H1 (cell line): Measurements from ENCODE around the gene ITGAV. TPM values are rescaled to one million over a fixed set of nuclear protein-coding genes. Genes with fewer than 3 reads are reported as not detected.

Experiments
- CTCF ChIA-PET: fragments of 300-600 bp; sonication (Branson Sonifier 250); formaldehyde crosslinking; loops from one replicate; lab custom pipeline; 2021; ENCODE audit not compliant: partially characterized antibody; lab: Charles Lee
- POLR2A ChIA-PET: fragments of 300-600 bp; sonication (Branson Sonifier 250); formaldehyde crosslinking; loops from one replicate; lab custom pipeline; 2021; ENCODE audit warnings: inconsistent platforms; ENCODE audit not compliant: partially characterized antibody; lab: Charles Lee
- DNase-seq, 2 experiments: peaks; one replicate each; pipeline versions ENCODE4 v3.0.0 to v3.0.0-alpha.2; 2010 to 2022; ENCODE audit warnings: low spot score in 2 of 2, low read depth in 1 of 2, mixed read lengths in 1 of 2
- FAIRE-seq: peaks from 2 replicates; lab custom pipeline; 2011; peaks lifted over from hg19 to GRCh38; lab: Jason Lieb, UNC
- H2AFZ ChIP-seq: 2 replicates; pipeline ENCODE4 v1.8.1; 2012; ENCODE audit warnings: low read length, inconsistent platforms
- H2AK5ac ChIP-seq: 2 replicates; pipeline ENCODE4 v1.6.1; 2013; ENCODE audit warnings: low read depth, low read length
- H2BK120ac ChIP-seq: replicated peaks from 2 replicates; pipeline ENCODE3; 2013; ENCODE audit warnings: low read depth, low read length, inconsistent platforms
- H2BK12ac ChIP-seq: 2 replicates; pipeline ENCODE4 v1.6.1; 2013; ENCODE audit warnings: low read depth, low read length
- H2BK15ac ChIP-seq: 2 replicates; pipeline ENCODE4 v1.6.1; 2013; ENCODE audit warnings: low read length
- H2BK20ac ChIP-seq: 2 replicates; pipeline ENCODE4 v1.6.1; 2013; ENCODE audit warnings: low read length
- H2BK5ac ChIP-seq: 2 replicates; pipeline ENCODE4 v1.6.1; 2013; ENCODE audit warnings: low read depth, low read length
- H3K14ac ChIP-seq: 2 replicates; pipeline ENCODE4 v1.6.1; 2013; ENCODE audit warnings: inconsistent platforms; ENCODE audit not compliant: insufficient read length
- H3K18ac ChIP-seq: 2 replicates; pipeline ENCODE4 v1.6.1; 2013; ENCODE audit warnings: low read length; ENCODE audit errors: extremely low read depth
- H3K23ac ChIP-seq: 2 replicates; pipeline ENCODE4 v1.6.1; 2013; ENCODE audit warnings: inconsistent platforms; ENCODE audit not compliant: insufficient read length
- H3K23me2 ChIP-seq: 2 replicates; pipeline ENCODE4 v1.6.1; 2013; ENCODE audit warnings: low read depth, low read length
- H3K27ac ChIP-seq: 2 replicates; pipeline ENCODE4 v1.6.1; 2011; ENCODE audit warnings: low read depth, low read length, inconsistent platforms
- H3K27me3 ChIP-seq, 4 experiments: replicated peaks in 1 of 4; 1 replicate in 1 of 4; 2 replicates in 3 of 4; pipeline versions ENCODE4 v1.6.1 to v1.8.1; 2011 to 2013; ENCODE audit warnings: low read length in 3 of 4, mild to moderate bottlenecking in 3 of 4, inconsistent platforms in 2 of 4, mixed read lengths in 2 of 4, moderate library complexity in 1 of 4; ENCODE audit not compliant: control insufficient read depth in 3 of 4, insufficient read depth in 3 of 4; ENCODE audit errors: extremely low read depth in 1 of 4
- H3K36me3 ChIP-seq, 4 experiments: 2 replicates each; pipeline versions ENCODE4 v1.6.1 to v1.8.1; 2011 to 2013; ENCODE audit warnings: mild to moderate bottlenecking in 4 of 4, low read length in 3 of 4, moderate library complexity in 2 of 4, control low read depth in 1 of 4, inconsistent platforms in 1 of 4; ENCODE audit not compliant: insufficient read depth in 4 of 4, control insufficient read depth in 2 of 4
- H3K4ac ChIP-seq: replicated peaks from 2 replicates; pipeline ENCODE3; 2013; ENCODE audit warnings: low read length, low read depth, mixed read lengths, inconsistent platforms; ENCODE audit not compliant: insufficient read length
- H3K4me1 ChIP-seq, 4 experiments: replicated peaks in 1 of 4; 1 replicate in 1 of 4; 2 replicates in 3 of 4; pipeline versions ENCODE4 v1.6.1 to v1.8.1; 2011 to 2013; ENCODE audit warnings: low read length in 3 of 4, inconsistent platforms in 2 of 4, mixed read lengths in 1 of 4; ENCODE audit not compliant: insufficient read depth in 4 of 4, control insufficient read depth in 3 of 4
- H3K4me2 ChIP-seq, 2 experiments: 2 replicates each; pipeline versions ENCODE4 v1.6.1 to v1.8.1; 2011 to 2013; ENCODE audit warnings: low read depth in 2 of 2, low read length in 2 of 2, control low read depth in 1 of 2, inconsistent platforms in 1 of 2, mild to moderate bottlenecking in 1 of 2; ENCODE audit not compliant: insufficient read depth in 1 of 2
- H3K4me3 ChIP-seq, 4 experiments: fragments of 200-600, 300-600 bp in 1 of 4; sonication (generic), shearing (Covaris generic), sonication (Bioruptor Twin) in 1 of 4; 2 replicates each; pipeline versions ENCODE4 v1.5.1 to v1.8.1; 2011 to 2016; ENCODE audit warnings: low read length in 4 of 4, low read depth in 3 of 4, control low read depth in 2 of 4, inconsistent platforms in 2 of 4, mild to moderate bottlenecking in 2 of 4, mixed read lengths in 1 of 4, moderate library complexity in 1 of 4; ENCODE audit not compliant: insufficient read depth in 2 of 4; ENCODE audit errors: extremely low read depth in 1 of 4
- H3K56ac ChIP-seq: replicated peaks from 2 replicates; pipeline ENCODE3; 2013; ENCODE audit warnings: low read depth, mild to moderate bottlenecking, mixed read lengths, low read length, inconsistent platforms; ENCODE audit not compliant: insufficient read length
- H3K79me1 ChIP-seq: 2 replicates; pipeline ENCODE4 v1.6.1; 2013; ENCODE audit warnings: low read depth, low read length, control low read depth
- H3K79me2 ChIP-seq, 2 experiments: 2 replicates each; pipeline versions ENCODE4 v1.6.1 to v1.8.1; 2012 to 2013; ENCODE audit warnings: low read length in 2 of 2, mild to moderate bottlenecking in 2 of 2, inconsistent platforms in 1 of 2; ENCODE audit not compliant: insufficient read depth in 2 of 2, control insufficient read depth in 1 of 2
- H3K9ac ChIP-seq, 4 experiments: replicated peaks in 1 of 4; 1 replicate in 1 of 4; 2 replicates in 3 of 4; pipeline versions ENCODE4 v1.6.1 to v1.8.1; 2011 to 2013; ENCODE audit warnings: low read depth in 3 of 4, low read length in 3 of 4, control low read depth in 2 of 4, mild to moderate bottlenecking in 2 of 4, moderate library complexity in 2 of 4, inconsistent platforms in 1 of 4; ENCODE audit errors: extremely low read depth in 1 of 4
- H3K9me3 ChIP-seq, 2 experiments: 2 replicates each; pipeline versions ENCODE4 v1.6.1 to v1.8.1; 2012 to 2013; ENCODE audit warnings: mild to moderate bottlenecking in 2 of 2, moderate library complexity in 2 of 2, control low read depth in 1 of 2, inconsistent platforms in 1 of 2, low read depth in 1 of 2, low read length in 1 of 2, mixed read lengths in 1 of 2; ENCODE audit not compliant: insufficient read depth in 2 of 2
- H4K20me1 ChIP-seq, 2 experiments: replicated peaks in 1 of 2; 2 replicates each; pipeline versions ENCODE3 to v1.8.1; 2011 to 2013; ENCODE audit warnings: inconsistent platforms in 2 of 2, low read length in 2 of 2, mild to moderate bottlenecking in 1 of 2; ENCODE audit not compliant: insufficient read depth in 2 of 2, control insufficient read depth in 1 of 2
- H4K5ac ChIP-seq: 2 replicates; pipeline ENCODE4 v1.6.1; 2013; ENCODE audit warnings: low read length, low read depth, mixed read lengths, inconsistent platforms; ENCODE audit not compliant: insufficient read length
- H4K8ac ChIP-seq: 2 replicates; pipeline ENCODE4 v1.8.0; 2013; ENCODE audit warnings: mild to moderate bottlenecking, moderate library complexity, low read length, inconsistent platforms; ENCODE audit not compliant: insufficient read depth; ENCODE audit errors: extremely low read depth
- H4K91ac ChIP-seq: replicated peaks from 2 replicates; pipeline ENCODE3; 2013; ENCODE audit warnings: low read length, mixed read lengths, inconsistent platforms; ENCODE audit not compliant: insufficient read length
- CTBP2 ChIP-seq: IDR thresholded peaks from 2 replicates; pipeline ENCODE4 v1.7.0; 2011; ENCODE audit warnings: borderline replicate concordance, mild to moderate bottlenecking, moderate library complexity, mixed read lengths, low read length; ENCODE audit not compliant: insufficient read depth, insufficient read length
- POLR2AphosphoS5 ChIP-seq: IDR thresholded peaks from 2 replicates; pipeline ENCODE4 v1.6.1; 2011; ENCODE audit warnings: low read depth, low read length
- RXRA ChIP-seq: IDR thresholded peaks from 2 replicates; pipeline ENCODE4 v1.6.1; 2011; ENCODE audit warnings: low read depth, mild to moderate bottlenecking, low read length, moderate library complexity; ENCODE audit not compliant: insufficient read depth
- SRF ChIP-seq: IDR thresholded peaks from 2 replicates; pipeline ENCODE4 v1.6.1; 2011; ENCODE audit warnings: mild to moderate bottlenecking, low read depth, low read length, moderate library complexity
- TAF1 ChIP-seq: IDR thresholded peaks from 2 replicates; pipeline ENCODE4 v1.6.1; 2011; ENCODE audit warnings: mild to moderate bottlenecking, low read depth, low read length
- YY1 ChIP-seq: IDR thresholded peaks from 2 replicates; pipeline ENCODE4 v1.6.1; 2011; ENCODE audit warnings: low read depth, mild to moderate bottlenecking, low read length
- WGBS, 2 experiments: shearing (Covaris generic) in 1 of 2; methylation state at CpG; one replicate each; pipeline versions ENCODE4 v1.1.6 to v1.1.7; 2013 to 2015; ENCODE audit warnings: low lambda C conversion rate in 2 of 2, mixed read lengths in 2 of 2, inconsistent platforms in 1 of 2, low coverage in 1 of 2, missing lambda C conversion rate in 1 of 2; ENCODE audit not compliant: insufficient replicate concordance in 2 of 2, insufficient coverage in 1 of 2, insufficient read length in 1 of 2; ENCODE audit errors: extremely low coverage in 1 of 2, missing lambda C conversion rate in 1 of 2; 5-methylcytosine and 5-hydroxymethylcytosine counted together
- polyA plus RNA-seq, 7 experiments: library from polyadenylated mRNA; depleted of rRNA in 3 of 7; stranded (reverse) in 5 of 7; unstranded in 2 of 7; fragments of >200 nt in 5 of 7; fragments of 200-250 nt in 2 of 7; gene quantifications; 1 replicate in 5 of 7; 2 replicates in 1 of 7; 4 replicates in 1 of 7; pipeline versions ENCODE4 v1.2.1 to v1.2.3, GENCODE V29; 2011 to 2013; ENCODE audit warnings: missing spikeins in 2 of 7, mixed read lengths in 2 of 7
- total RNA-seq: library from RNA; stranded (reverse); fragmentation: NEBNext Ultra II Directional; extraction: Animal tissue kit (Norgen Biotek cat#: 25700); gene quantifications from 2 replicates; pipeline ENCODE4 v1.2.1, GENCODE V29; 2021

The ITGAV gene
- total and polyA plus RNA-seq, 2 of the 8 experiments (the other 6 are each of a cell fraction or from before 2014, with no cell fraction given), result 11.7 to 42.4 TPM

DNA sequence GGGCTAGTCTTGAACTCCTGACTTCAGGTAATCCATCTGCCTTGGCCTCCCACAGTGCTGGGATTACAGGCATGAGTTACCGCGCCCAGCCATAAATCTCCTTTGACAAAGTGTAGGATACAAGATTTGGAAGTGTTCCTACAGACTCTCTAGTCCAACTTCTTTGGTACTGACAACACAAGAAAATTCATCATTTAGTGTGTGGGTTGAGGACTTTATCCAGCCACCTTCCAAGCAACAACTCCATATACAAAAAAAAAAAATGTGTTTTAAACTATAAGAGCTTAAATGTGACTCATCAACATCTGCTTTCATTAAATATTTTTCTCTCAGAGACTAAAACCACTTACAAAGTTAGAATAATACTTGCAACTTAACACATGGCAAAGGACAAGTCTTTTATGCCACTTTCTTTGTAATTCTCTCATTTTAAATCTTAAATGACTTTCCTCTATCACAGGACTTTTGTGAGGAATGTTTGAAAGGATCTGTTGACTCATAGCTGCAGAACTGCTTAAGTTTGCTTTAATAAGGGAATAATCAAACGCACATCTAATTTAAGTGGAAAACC, 46.2 kb upstream of the ITGAV start:
- Histone ChIP-seq H3K4me3 (no peak overlapping the region), H3K23me2 (no peaks in the 10 kb centered on the region), H4K5ac (no peak overlapping the region), H3K56ac (no peak overlapping the region), H3K18ac (no peak overlapping the region), H2AK5ac (no peak overlapping the region), H3K14ac (no peak overlapping the region), H2BK12ac (0 out of 2 replicates have a peak overlapping the region, but pooled peaks have one; percentile 20), H2AFZ (no peak overlapping the region), H4K8ac (no peak overlapping the region), H3K4me2 (no peak overlapping the region), H3K4ac (no peak overlapping the region), H2BK20ac (no peak overlapping the region), H3K4me1 (peaks cover 0 to 9% (median 6%) of the 10 kb centered on the region in 4 experiments; a peak in 5 of 7 replicates), H3K79me2 (no peaks in the 10 kb centered on the region), H3K23ac (no peak overlapping the region), H4K91ac (no peak overlapping the region), H3K27me3 (no peaks in the 10 kb centered on the region), H3K9me3 (no peaks in the 10 kb centered on the region), H3K27ac (peak overlapping the region; percentile 26; the same call in 1 of the 2 replicates), H4K20me1 (no peaks in the 10 kb centered on the region), H2BK15ac (no peak overlapping the region), H3K9ac (no peak overlapping the region), H3K79me1 (no peaks in the 10 kb centered on the region), H2BK5ac (no peak overlapping the region), H3K36me3 (no peaks in the 10 kb centered on the region), H2BK120ac (no peak overlapping the region)
- DNase-seq (no peak), FAIRE-seq (no peak)
- POLR2A ChIA-PET, result interaction anchor here (1.1 to 1.5 kb wide), 2 partner anchors 47 to 58 kb away, joined by 3 read pairs; partner anchors contain the start of genes ITGAV and ZC3H15
- CTCF ChIA-PET, result interaction anchor here (0.6 kb wide), 1 partner anchor 98 kb away, joined by 3 read pairs; no protein-coding TSS in a partner anchor
- TF ChIP-seq SRF (no peak), POLR2AphosphoS5 (no peak), TAF1 (no peak), YY1 (no peak), CTBP2 (no peak), RXRA (no peak)
- 94% methylated on average over 3 of the region's 3 CpGs; no CpG with 5 or more reads in 1 of the 2 experiments for WGBS, 2 experiments
